ENCODE data around the gene YBX2.

Gene YBX2

DNA sequence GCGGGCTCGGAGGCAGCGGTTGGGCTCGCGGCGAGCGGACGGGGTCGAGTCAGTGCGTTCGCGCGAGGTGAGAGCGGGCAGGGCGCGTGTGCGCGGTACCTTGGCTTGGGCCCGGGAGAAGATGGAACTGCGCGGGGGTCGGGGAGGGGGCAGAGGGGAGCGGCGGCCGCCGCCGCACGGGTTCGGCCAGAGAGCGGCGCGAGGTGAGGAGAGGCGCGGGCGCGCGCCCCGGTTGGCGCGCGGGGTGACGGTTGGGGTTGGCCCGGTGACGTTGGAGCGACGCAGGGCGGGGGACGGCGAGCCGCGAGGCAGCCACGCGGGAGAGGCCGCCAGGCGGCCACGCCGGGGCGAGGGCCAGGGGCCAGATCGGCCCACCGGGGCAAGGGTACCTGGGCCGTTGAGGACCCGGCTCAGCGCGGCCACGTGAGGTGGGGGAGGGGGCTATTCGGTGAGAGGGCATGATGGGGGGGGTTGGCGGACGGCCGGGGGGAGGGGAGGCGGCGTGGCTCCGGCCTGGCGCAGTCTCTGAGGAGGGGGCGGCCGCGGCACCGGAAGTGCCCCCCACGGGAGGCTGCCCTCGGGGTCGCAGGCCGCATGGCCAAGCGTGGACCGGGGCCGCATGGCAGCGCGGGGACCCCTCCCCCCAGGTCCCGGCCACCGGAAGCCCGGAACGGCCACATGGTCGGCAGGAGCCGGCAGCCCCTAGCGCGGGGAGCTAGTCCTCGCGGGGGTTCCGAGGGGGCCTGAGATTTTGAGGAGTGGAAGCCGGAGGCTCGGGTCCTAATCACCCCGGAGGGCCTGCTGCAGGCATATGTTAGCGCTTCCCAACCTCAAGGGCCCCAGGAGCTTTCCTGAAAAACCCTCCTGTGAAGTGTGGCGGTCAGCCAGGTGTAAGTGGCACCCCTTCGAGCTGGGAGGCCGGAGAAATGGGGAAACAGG lies 13.5 kb upstream of the YBX2 start:
- Histone ChIP-seq H3K36me3 (ENCODE audit: control insufficient read depth, insufficient read depth, low read length) (peaks cover 27% of the 10 kb centered on the region), H3K27me3 (replicated peaks; ENCODE audit: control insufficient read depth, insufficient read depth, low read length) (no peaks in the 10 kb centered on the region), H3K4me3 (replicated peaks; ENCODE audit: low read depth, low read length) (peak overlapping the region; percentile 96)
- DNase-seq (ENCODE audit: extremely low read depth, insufficient read length), result peak; percentile 76
- TF ChIP-seq, protein P1, sequence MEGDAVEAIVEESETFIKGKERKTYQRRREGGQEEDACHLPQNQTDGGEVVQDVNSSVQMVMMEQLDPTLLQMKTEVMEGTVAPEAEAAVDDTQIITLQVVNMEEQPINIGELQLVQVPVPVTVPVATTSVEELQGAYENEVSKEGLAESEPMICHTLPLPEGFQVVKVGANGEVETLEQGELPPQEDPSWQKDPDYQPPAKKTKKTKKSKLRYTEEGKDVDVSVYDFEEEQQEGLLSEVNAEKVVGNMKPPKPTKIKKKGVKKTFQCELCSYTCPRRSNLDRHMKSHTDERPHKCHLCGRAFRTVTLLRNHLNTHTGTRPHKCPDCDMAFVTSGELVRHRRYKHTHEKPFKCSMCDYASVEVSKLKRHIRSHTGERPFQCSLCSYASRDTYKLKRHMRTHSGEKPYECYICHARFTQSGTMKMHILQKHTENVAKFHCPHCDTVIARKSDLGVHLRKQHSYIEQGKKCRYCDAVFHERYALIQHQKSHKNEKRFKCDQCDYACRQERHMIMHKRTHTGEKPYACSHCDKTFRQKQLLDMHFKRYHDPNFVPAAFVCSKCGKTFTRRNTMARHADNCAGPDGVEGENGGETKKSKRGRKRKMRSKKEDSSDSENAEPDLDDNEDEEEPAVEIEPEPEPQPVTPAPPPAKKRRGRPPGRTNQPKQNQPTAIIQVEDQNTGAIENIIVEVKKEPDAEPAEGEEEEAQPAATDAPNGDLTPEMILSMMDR (IDR thresholded peaks at IDR 0.05; ENCODE audit: insufficient read depth, low read length, poor library complexity, severe bottlenecking), result no peak

DNA sequence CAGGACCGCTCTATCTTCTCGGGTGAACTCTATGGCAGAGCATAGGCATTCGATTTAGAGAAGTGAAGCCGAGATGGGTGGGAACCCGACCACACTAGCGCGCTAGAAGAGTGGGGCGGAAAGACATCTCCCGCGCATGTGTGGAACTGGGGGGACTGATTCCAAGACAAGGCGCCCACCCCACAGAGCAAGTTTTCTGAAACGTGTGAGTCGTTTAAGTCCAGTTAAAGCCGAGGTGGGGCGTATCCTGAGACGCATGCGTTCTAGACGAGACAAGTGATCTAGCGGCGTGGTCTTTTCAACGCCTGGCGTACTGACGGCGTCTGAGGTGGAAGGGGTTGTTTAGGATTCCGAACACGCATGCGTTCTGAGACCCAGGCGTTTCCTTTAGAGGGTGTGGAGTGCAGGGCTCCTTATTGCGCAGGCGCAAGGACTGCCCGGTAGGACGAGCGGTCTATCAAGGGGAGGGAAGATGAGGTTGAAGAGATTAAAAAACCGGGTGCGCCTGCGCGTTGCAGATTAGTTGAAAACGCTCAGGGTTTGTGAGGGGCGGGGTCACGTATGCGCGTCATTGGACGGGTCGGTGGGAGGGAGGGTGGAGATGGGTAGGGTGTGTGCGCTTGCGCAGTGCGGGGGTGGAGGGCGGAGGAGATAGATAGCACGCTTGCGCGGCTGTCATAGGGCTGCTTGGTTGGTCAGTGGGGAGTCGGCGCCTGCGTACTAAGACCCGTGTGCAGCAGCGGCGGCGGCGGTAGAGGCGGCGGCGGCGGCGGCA lies 12.7 kb upstream of the YBX2 start, which contains the start of gene EIF5A:
Gene EIF5A, plus strand, starts transcription at position 718 of the 775 bp plus-strand sequence. CDS start 2,008 bp downstream, outside the sequence.
- Histone ChIP-seq H3K36me3 (ENCODE audit: control insufficient read depth, insufficient read depth, low read length) (peaks cover 20% of the 10 kb centered on the region), H3K4me3 (replicated peaks; ENCODE audit: low read depth, low read length) (peak within 1 kb of the TSS; percentile 96), H3K27me3 (replicated peaks; ENCODE audit: control insufficient read depth, insufficient read depth, low read length) (no peaks in the 10 kb centered on the region)
- peak; percentile 98 for DNase-seq (ENCODE audit: extremely low read depth, insufficient read length)
- TF ChIP-seq, protein P1 (IDR thresholded peaks at IDR 0.05; ENCODE audit: insufficient read depth, low read length, poor library complexity, severe bottlenecking), result no peak

DNA sequence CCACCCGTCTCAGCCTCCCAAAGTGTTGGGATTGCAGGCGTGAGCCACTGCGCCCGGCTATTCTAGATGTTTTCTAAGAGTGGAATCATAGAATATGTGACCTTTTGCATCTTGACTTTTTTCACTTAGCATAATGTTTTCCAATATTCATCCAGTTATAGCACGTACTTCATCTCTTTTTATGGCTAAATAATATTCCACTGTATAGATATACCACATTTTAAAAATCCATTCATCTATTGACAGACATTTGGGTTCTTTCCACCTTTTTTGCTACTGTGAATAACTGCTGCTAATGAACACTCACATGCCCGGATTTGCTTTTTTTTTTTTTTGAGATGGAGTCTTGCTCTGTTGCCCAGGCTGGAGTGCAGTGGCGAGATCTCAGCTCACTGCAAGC lies 9.7 kb upstream of the YBX2 start:
- DNase-seq (ENCODE audit: extremely low read depth, insufficient read length), result no peak
- TF ChIP-seq, protein P1 (IDR thresholded peaks at IDR 0.05; ENCODE audit: insufficient read depth, low read length, poor library complexity, severe bottlenecking), result no peak
- Histone ChIP-seq H3K27me3 (replicated peaks; ENCODE audit: control insufficient read depth, insufficient read depth, low read length) (no peaks in the 10 kb centered on the region), H3K4me3 (replicated peaks; ENCODE audit: low read depth, low read length) (no peak overlapping the region), H3K36me3 (ENCODE audit: control insufficient read depth, insufficient read depth, low read length) (no peaks in the 10 kb centered on the region)

DNA sequence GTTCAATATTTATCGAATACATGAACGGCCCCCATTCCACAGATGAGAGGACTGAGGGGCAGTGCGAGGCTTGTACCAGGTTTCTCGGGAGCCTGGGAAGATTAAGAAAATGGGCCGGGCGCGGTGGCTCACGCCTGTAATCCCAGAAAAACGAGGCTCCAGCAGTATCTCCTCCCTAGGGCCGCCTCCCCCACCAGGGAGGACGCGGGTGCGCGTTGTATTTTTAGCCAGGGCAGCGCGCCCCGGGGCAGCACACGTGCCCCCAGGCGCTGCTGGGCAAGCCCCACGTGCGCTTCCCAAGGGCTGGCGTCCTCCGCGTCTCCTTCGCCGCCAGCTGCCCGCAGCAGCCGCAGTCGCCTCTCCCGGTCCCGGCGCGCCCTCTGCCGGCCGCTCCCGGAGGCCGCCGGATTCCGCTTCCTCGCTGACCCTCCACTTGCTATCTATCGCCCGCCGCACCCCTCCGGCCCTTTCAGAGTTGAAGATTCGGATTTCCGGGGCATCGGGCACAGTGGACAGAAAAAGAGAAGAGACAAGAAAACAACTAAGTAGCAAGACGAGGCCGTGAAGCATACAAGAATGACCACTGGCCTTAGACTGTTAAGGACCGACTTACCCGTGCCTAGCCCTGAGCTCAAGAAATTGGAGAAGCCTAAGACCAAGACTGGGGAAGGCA lies 1.9 kb upstream of the YBX2 start:
- TF ChIP-seq, protein P1 (IDR thresholded peaks at IDR 0.05; ENCODE audit: insufficient read depth, low read length, poor library complexity, severe bottlenecking), result peak; percentile 78
- no peak overlapping the region for H3K4me3 ChIP-seq (replicated peaks; ENCODE audit: low read depth, low read length)
- no peaks in the 10 kb centered on the region for H3K36me3 ChIP-seq (ENCODE audit: control insufficient read depth, insufficient read depth, low read length)
- peak; percentile 84 for DNase-seq (ENCODE audit: extremely low read depth, insufficient read length)
- peaks cover 2% of the 10 kb centered on the region; the same call in 1 of the 2 replicates for H3K27me3 ChIP-seq (replicated peaks; ENCODE audit: control insufficient read depth, insufficient read depth, low read length)
